Liver (tissue), 9 donors: ENCODE data around the gene VPS13C. TPM values are rescaled to one million over a fixed set of nuclear protein-coding genes. Genes with fewer than 3 reads are reported as not detected.

Experiments
- DNase-seq: peaks from one replicate; pipeline ENCODE4 v3.0.0-alpha.2; 2017; ENCODE audit warnings: low spot score
- H3K27ac ChIP-seq, 2 donors: one replicate each; pipeline ENCODE4 v1.7.0; 2013; ENCODE audit warnings: inconsistent platforms in 2 of 2, low read length in 2 of 2, control low read depth in 1 of 2, low read depth in 1 of 2, mild to moderate bottlenecking in 1 of 2
- H3K27me3 ChIP-seq, 4 donors: one replicate each; pipeline versions ENCODE4 v1.6.1 to v1.7.0; 2013; ENCODE audit warnings: low read length in 3 of 4, inconsistent platforms in 1 of 4, mild to moderate bottlenecking in 1 of 4, moderate library complexity in 1 of 4; ENCODE audit not compliant: control insufficient read depth in 4 of 4, insufficient read depth in 4 of 4
- H3K36me3 ChIP-seq, 4 donors: one replicate each; pipeline versions ENCODE4 v1.6.1 to v1.7.0; 2013; ENCODE audit warnings: low read length in 3 of 4, mild to moderate bottlenecking in 3 of 4, low read depth in 1 of 4, moderate library complexity in 1 of 4; ENCODE audit not compliant: control insufficient read depth in 4 of 4, insufficient read depth in 3 of 4
- H3K4me1 ChIP-seq, 4 donors: one replicate each; pipeline versions ENCODE4 v1.6.1 to v1.7.0; 2013; ENCODE audit warnings: low read length in 3 of 4, mild to moderate bottlenecking in 3 of 4, moderate library complexity in 1 of 4; ENCODE audit not compliant: control insufficient read depth in 4 of 4, insufficient read depth in 4 of 4
- H3K4me3 ChIP-seq, 3 donors: one replicate each; pipeline versions ENCODE4 v1.6.1 to v1.7.0; 2013; ENCODE audit warnings: low read length in 3 of 3, control low read depth in 1 of 3, low read depth in 1 of 3, mild to moderate bottlenecking in 1 of 3
- H3K9ac ChIP-seq, 2 donors: one replicate each; pipeline ENCODE4 v1.7.0; 2013; ENCODE audit warnings: low read length in 2 of 2, mild to moderate bottlenecking in 2 of 2, moderate library complexity in 2 of 2, control low read depth in 1 of 2, low read depth in 1 of 2
- H3K9me3 ChIP-seq, 4 donors: one replicate each; pipeline versions ENCODE4 v1.6.1 to v1.7.0; 2013; ENCODE audit warnings: low read length in 3 of 4; ENCODE audit not compliant: control insufficient read depth in 4 of 4
- ATF3 ChIP-seq: IDR thresholded peaks from 2 replicates; pipeline ENCODE4 v1.6.1; 2016; ENCODE audit warnings: antibody characterized with exemption
- EGR1 ChIP-seq, 2 donors: IDR thresholded peaks; 2 replicates each; pipeline ENCODE4 v1.6.1; 2016 to 2018; ENCODE audit warnings: antibody characterized with exemption in 2 of 2, low read depth in 2 of 2
- FOXA1 ChIP-seq: IDR thresholded peaks from 2 replicates; pipeline ENCODE4 v1.6.1; 2016; ENCODE audit warnings: antibody characterized with exemption
- FOXA2 ChIP-seq: IDR thresholded peaks from 2 replicates; pipeline ENCODE4 v1.6.1; 2016; ENCODE audit warnings: antibody characterized with exemption
- GABPA ChIP-seq, 2 donors: IDR thresholded peaks in 1 of 2; conservative IDR thresholded peaks in 1 of 2; 2 replicates each; pipeline ENCODE4 v1.6.1; 2016; ENCODE audit warnings: antibody characterized with exemption in 2 of 2, mild to moderate bottlenecking in 1 of 2, moderate library complexity in 1 of 2
- HNF4A ChIP-seq, 2 donors: conservative IDR thresholded peaks; 2 replicates each; pipeline ENCODE4 v1.6.1; 2016; ENCODE audit warnings: antibody characterized with exemption in 2 of 2, mild to moderate bottlenecking in 2 of 2
- HNF4G ChIP-seq: IDR thresholded peaks from 2 replicates; pipeline ENCODE4 v1.6.1; 2016; ENCODE audit warnings: antibody characterized with exemption
- NR2F2 ChIP-seq: IDR thresholded peaks from 2 replicates; pipeline ENCODE4 v1.6.1; 2016; ENCODE audit warnings: antibody characterized with exemption
- RAD21 ChIP-seq, 2 donors: IDR thresholded peaks; 2 replicates each; pipeline ENCODE4 v1.6.1; 2016; ENCODE audit warnings: antibody characterized with exemption in 2 of 2, mild to moderate bottlenecking in 2 of 2
- REST ChIP-seq: IDR thresholded peaks from 2 replicates; pipeline ENCODE4 v1.6.1; 2016; ENCODE audit warnings: antibody characterized with exemption, mild to moderate bottlenecking
- RXRA ChIP-seq, 2 donors: IDR thresholded peaks; 2 replicates each; pipeline ENCODE4 v1.6.1; 2017 to 2018; ENCODE audit warnings: antibody characterized with exemption in 2 of 2, mild to moderate bottlenecking in 1 of 2
- SP1 ChIP-seq: IDR thresholded peaks from 2 replicates; pipeline ENCODE4 v1.6.1; 2018; ENCODE audit warnings: antibody characterized with exemption, mild to moderate bottlenecking
- TAF1 ChIP-seq: conservative IDR thresholded peaks from 2 replicates; pipeline ENCODE4 v1.6.1; 2016; ENCODE audit warnings: antibody characterized with exemption, mild to moderate bottlenecking
- YY1 ChIP-seq: IDR thresholded peaks from 2 replicates; pipeline ENCODE4 v1.6.1; 2016; ENCODE audit warnings: antibody characterized with exemption, mild to moderate bottlenecking
- WGBS: extraction: QIAGEN DNeasy Blood & Tissue Kit; methylation state at CpG from one replicate; pipeline ENCODE4 v1.1.7; 2013; 5-methylcytosine and 5-hydroxymethylcytosine counted together
- polyA plus RNA-seq, 2 donors: library from polyadenylated mRNA; stranded (reverse) in 1 of 2; unstranded in 1 of 2; fragments of 200-250 nt in 1 of 2; fragments of >200 nt in 1 of 2; fragmentation: Nextera tagmentation in 1 of 2; extraction: Ambion mirVana in 1 of 2; gene quantifications; one replicate each; pipeline versions ENCODE4 v1.2.1 to v1.2.3, GENCODE V29; 2013 to 2015
- total RNA-seq, 2 donors: library from RNA; depleted of rRNA; stranded (reverse); fragments of >200 nt; gene quantifications; one replicate each; pipeline ENCODE4 v1.2.3, GENCODE V29; 2014
- TF ChIP-seq, protein P1 (sequence below): IDR thresholded peaks from 2 replicates; pipeline ENCODE4 v1.6.1; 2016; ENCODE audit warnings: antibody characterized with exemption
- TF ChIP-seq, protein P2 (sequence below): fragments of 150-350 bp; IDR thresholded peaks from 2 replicates; pipeline ENCODE4 v1.5.1; 2017; ENCODE audit warnings: improper control_type of control experiment, low read depth, low read length; ENCODE audit not compliant: missing input control
- donor health status: healthy.
- donor health status: healthy.
- donor health status: healthy.
- donor health status: healthy.
- donor health status: healthy.

The VPS13C gene
- total and polyA plus RNA-seq, 4 donors = 5.4 to 42.0 (median 17.4) TPM

DNA sequence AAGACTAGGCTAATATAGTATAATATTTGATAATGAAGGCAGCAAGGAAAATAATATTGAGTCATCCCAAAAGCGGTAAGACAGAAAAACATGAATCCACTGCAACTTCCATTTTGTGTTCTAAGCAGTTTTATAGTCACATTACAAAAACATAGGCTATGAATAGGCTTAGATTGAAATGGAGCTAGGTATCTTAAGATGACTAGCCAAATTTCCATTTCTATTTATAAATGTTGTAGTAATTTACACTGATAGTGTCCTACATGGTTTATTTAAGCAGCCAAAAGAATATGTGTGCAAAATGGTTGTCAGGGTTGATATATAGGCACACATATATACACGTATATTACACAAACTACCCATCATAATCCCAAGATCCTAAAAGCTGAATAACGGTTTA lies 82.0 kb downstream of the VPS13C start:
- DNase-seq = no peak
- Histone ChIP-seq H3K4me1 (no peaks in the 10 kb centered on the region), H3K9me3 (no peaks in the 10 kb centered on the region), H3K27me3 (no peaks in the 10 kb centered on the region), H3K36me3 (peaks cover 0 to 9% (median 4%) of the 10 kb centered on the region in 4 donors), H3K27ac (no peak overlapping the region), H3K4me3 (no peak overlapping the region), H3K9ac (no peak overlapping the region)
- TF ChIP-seq HNF4A (conservative IDR thresholded peaks at IDR 0.05) (no peak), RXRA (IDR thresholded peaks at IDR 0.05) (no peak), NR2F2 (no peak), GABPA (IDR thresholded peaks at IDR 0.05 in 1 of 2, conservative IDR thresholded peaks at IDR 0.05 in 1 of 2) (no peak), RAD21 (IDR thresholded peaks at IDR 0.05) (no peak), ATF3 (no peak), FOXA2 (no peak), REST (no peak), EGR1 (IDR thresholded peaks at IDR 0.05; ENCODE audit: low read depth in 2 of 2) (no peak), FOXA1 (no peak), SP1 (no peak), HNF4G (no peak)
- 68% methylated on average over 3 of the region's 3 CpGs for WGBS

GRCh38 chr15:61974759-61975158 lies 85.5 kb downstream of the VPS13C start:
- TF ChIP-seq, protein P1, sequence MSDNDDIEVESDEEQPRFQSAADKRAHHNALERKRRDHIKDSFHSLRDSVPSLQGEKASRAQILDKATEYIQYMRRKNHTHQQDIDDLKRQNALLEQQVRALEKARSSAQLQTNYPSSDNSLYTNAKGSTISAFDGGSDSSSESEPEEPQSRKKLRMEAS = no peak
- TF ChIP-seq RAD21 (IDR thresholded peaks at IDR 0.05) (no peak), GABPA (IDR thresholded peaks at IDR 0.05 in 1 of 2, conservative IDR thresholded peaks at IDR 0.05 in 1 of 2) (no peak), EGR1 (IDR thresholded peaks at IDR 0.05; ENCODE audit: low read depth in 2 of 2) (no peak), RXRA (IDR thresholded peaks at IDR 0.05) (no peak)
- 76% methylated on average over 1 of the region's 1 CpG for WGBS
- Histone ChIP-seq H3K36me3 (peaks cover 0 to 26% (median 13%) of the 10 kb centered on the region in 4 donors), H3K4me1 (no peaks in the 10 kb centered on the region), H3K27me3 (no peaks in the 10 kb centered on the region), H3K9me3 (no peaks in the 10 kb centered on the region), H3K27ac (no peak overlapping the region), H3K9ac (no peak overlapping the region), H3K4me3 (no peak overlapping the region)
- DNase-seq = no peak

DNA sequence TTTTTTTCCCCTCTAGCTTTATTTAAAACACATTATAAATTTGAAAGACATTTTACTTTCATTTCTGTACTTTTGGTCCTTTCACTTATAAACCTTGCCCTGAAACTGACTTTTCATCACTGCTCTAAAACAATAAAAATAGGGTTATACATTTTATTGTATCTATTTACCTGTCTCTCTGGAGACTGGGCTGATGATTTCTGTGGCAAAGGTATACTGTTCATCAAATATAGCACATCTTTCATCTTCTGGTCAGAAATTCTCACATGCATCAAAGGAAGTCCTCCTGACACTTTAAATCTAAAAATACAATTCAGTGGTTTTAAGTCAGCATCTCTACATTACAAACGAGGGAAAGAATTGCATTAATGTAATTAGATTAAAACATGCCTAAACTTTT lies 86.1 kb downstream of the VPS13C start:
- Histone ChIP-seq H3K36me3 (peaks cover 0 to 26% (median 13%) of the 10 kb centered on the region in 4 donors), H3K4me1 (no peaks in the 10 kb centered on the region), H3K4me3 (no peak overlapping the region), H3K9me3 (no peaks in the 10 kb centered on the region), H3K9ac (no peak overlapping the region), H3K27me3 (no peaks in the 10 kb centered on the region), H3K27ac (no peak overlapping the region)
- TF ChIP-seq HNF4G = no peak
- TF ChIP-seq SP1 = no peak
- TF ChIP-seq HNF4A (conservative IDR thresholded peaks at IDR 0.05) = no peak
- TF ChIP-seq, protein P2, sequence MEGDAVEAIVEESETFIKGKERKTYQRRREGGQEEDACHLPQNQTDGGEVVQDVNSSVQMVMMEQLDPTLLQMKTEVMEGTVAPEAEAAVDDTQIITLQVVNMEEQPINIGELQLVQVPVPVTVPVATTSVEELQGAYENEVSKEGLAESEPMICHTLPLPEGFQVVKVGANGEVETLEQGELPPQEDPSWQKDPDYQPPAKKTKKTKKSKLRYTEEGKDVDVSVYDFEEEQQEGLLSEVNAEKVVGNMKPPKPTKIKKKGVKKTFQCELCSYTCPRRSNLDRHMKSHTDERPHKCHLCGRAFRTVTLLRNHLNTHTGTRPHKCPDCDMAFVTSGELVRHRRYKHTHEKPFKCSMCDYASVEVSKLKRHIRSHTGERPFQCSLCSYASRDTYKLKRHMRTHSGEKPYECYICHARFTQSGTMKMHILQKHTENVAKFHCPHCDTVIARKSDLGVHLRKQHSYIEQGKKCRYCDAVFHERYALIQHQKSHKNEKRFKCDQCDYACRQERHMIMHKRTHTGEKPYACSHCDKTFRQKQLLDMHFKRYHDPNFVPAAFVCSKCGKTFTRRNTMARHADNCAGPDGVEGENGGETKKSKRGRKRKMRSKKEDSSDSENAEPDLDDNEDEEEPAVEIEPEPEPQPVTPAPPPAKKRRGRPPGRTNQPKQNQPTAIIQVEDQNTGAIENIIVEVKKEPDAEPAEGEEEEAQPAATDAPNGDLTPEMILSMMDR = no peak
- TF ChIP-seq REST = no peak
- TF ChIP-seq FOXA1 = no peak
- TF ChIP-seq, protein P1 = no peak
- TF ChIP-seq ATF3 = no peak
- no peak for TF ChIP-seq YY1
- TF ChIP-seq FOXA2 = no peak
- no peak for TF ChIP-seq TAF1
- no peak for DNase-seq
- WGBS = 67% methylated on average over 1 of the region's 1 CpG
